Hepatocyte (in vitro differentiated cells): Measurements from ENCODE around the gene ATP6V1B1.

Source experiments
- CTCF ChIP-seq: fragments of 200-600 bp; sonication (generic); IDR thresholded peaks from 2 replicates; pipeline ENCODE4 v1.5.1; 2016; ENCODE audit warnings: antibody characterized with exemption, mild to moderate bottlenecking; ENCODE audit not compliant: poor library complexity
- EZH2 ChIP-seq: fragments of 200-600 bp; sonication (generic); IDR thresholded peaks from 2 replicates; pipeline ENCODE4 v1.6.1; 2016; ENCODE audit warnings: antibody characterized with exemption, mild to moderate bottlenecking, borderline replicate concordance
- EZH2phosphoT487 ChIP-seq: fragments of 200-600 bp; sonication (generic); IDR thresholded peaks from one replicate; pipeline ENCODE4 v1.6.1; 2018; ENCODE audit warnings: antibody characterized with exemption, mild to moderate bottlenecking, low read depth, moderate library complexity; ENCODE audit not compliant: unreplicated experiment, severe bottlenecking

- TF ChIP-seq CTCF: no peak
- no peak for TF ChIP-seq EZH2
- no peak for TF ChIP-seq EZH2phosphoT487
These were observed 50.9 kb downstream of the ATP6V1B1 start for GRCh38 chr2:70986499-70987189.
